Keratinocyte (primary cell): Measurements from ENCODE around the gene RNF175. TPM values are rescaled to one million over a fixed set of nuclear protein-coding genes. Genes with fewer than 3 reads are reported as not detected.

Experiments used
- DNase-seq: peaks from one replicate; pipeline ENCODE4 v3.0.0-alpha.2; 2011; ENCODE audit warnings: low read depth, missing footprints, low spot score
- FAIRE-seq: peaks from 2 replicates; lab custom pipeline; 2011; peaks lifted over from hg19 to GRCh38; lab: Jason Lieb, UNC
- H2AFZ ChIP-seq: 2 replicates; pipeline ENCODE4 v1.6.0; 2012; ENCODE audit warnings: low read length, control low read depth, inconsistent platforms; ENCODE audit not compliant: control insufficient read depth
- H3K27ac ChIP-seq: 2 replicates; pipeline ENCODE4 v1.5.1; 2011; ENCODE audit warnings: low read length; ENCODE audit not compliant: control insufficient read depth, insufficient read depth
- H3K27me3 ChIP-seq: 3 replicates; pipeline ENCODE4 v1.6.0; 2011; ENCODE audit warnings: low read length; ENCODE audit not compliant: control insufficient read depth, insufficient read depth; ENCODE audit errors: extremely low read depth
- H3K36me3 ChIP-seq, 2 experiments: 2 replicates in 1 of 2; 3 replicates in 1 of 2; pipeline ENCODE4 v1.5.1; 2011; ENCODE audit warnings: low read length in 2 of 2, mild to moderate bottlenecking in 1 of 2; ENCODE audit not compliant: control insufficient read depth in 2 of 2, insufficient read depth in 2 of 2; ENCODE audit errors: extremely low read depth in 1 of 2
- H3K4me1 ChIP-seq: 3 replicates; pipeline ENCODE4 v1.5.1; 2011; ENCODE audit warnings: low read length; ENCODE audit not compliant: control insufficient read depth, insufficient read depth; ENCODE audit errors: extremely low read depth
- H3K4me2 ChIP-seq: 3 replicates; pipeline ENCODE4 v1.6.0; 2011; ENCODE audit warnings: low read depth, low read length; ENCODE audit not compliant: control insufficient read depth, insufficient read depth; ENCODE audit errors: extremely low read depth
- H3K4me3 ChIP-seq, 3 experiments: fragments of 200-600 bp in 1 of 3; sonication (generic) in 1 of 3; 2 replicates in 2 of 3; 3 replicates in 1 of 3; pipeline ENCODE4 v1.5.1; 2011 to 2016; ENCODE audit warnings: low read length in 3 of 3, mild to moderate bottlenecking in 3 of 3, control low read depth in 2 of 3, inconsistent platforms in 1 of 3, low read depth in 1 of 3, mixed read lengths in 1 of 3, mixed run types in 1 of 3, moderate library complexity in 1 of 3; ENCODE audit not compliant: control insufficient read depth in 2 of 3, insufficient read depth in 2 of 3; ENCODE audit errors: extremely low read depth in 1 of 3
- H3K79me2 ChIP-seq: 2 replicates; pipeline ENCODE4 v1.6.0; 2012; ENCODE audit warnings: low read length; ENCODE audit not compliant: control insufficient read depth, insufficient read depth
- H3K9ac ChIP-seq: 3 replicates; pipeline ENCODE4 v1.6.0; 2011; ENCODE audit warnings: low read length; ENCODE audit not compliant: control insufficient read depth, insufficient read depth; ENCODE audit errors: extremely low read depth
- H3K9me1 ChIP-seq: 3 replicates; pipeline ENCODE4 v1.6.0; 2011; ENCODE audit warnings: low read length; ENCODE audit not compliant: control insufficient read depth, insufficient read depth; ENCODE audit errors: extremely low read depth
- H3K9me3 ChIP-seq: 2 replicates; pipeline ENCODE4 v1.5.1; 2012; ENCODE audit warnings: low read depth, low read length; ENCODE audit not compliant: control insufficient read depth
- H4K20me1 ChIP-seq: 3 replicates; pipeline ENCODE4 v1.6.0; 2011; ENCODE audit warnings: low read length; ENCODE audit not compliant: control insufficient read depth, insufficient read depth; ENCODE audit errors: extremely low read depth
- CTCF ChIP-seq, 3 experiments: IDR thresholded peaks in 1 of 3; conservative IDR thresholded peaks in 1 of 3; optimal IDR thresholded peaks in 1 of 3; 2 replicates in 2 of 3; 3 replicates in 1 of 3; pipeline versions ENCODE3 to v1.5.1; 2011; ENCODE audit warnings: low read length in 3 of 3, mild to moderate bottlenecking in 3 of 3, moderate library complexity in 2 of 3, control low read depth in 1 of 3, inconsistent platforms in 1 of 3; ENCODE audit not compliant: insufficient read depth in 2 of 3; ENCODE audit errors: extremely low read depth in 1 of 3
- EZH2 ChIP-seq: IDR thresholded peaks from one replicate; pipeline ENCODE4 v1.6.1; 2012; ENCODE audit warnings: inconsistent platforms, mild to moderate bottlenecking, low read length, moderate library complexity
- dilution Hi-C: fragments of 300-500 bp; cut with MboI; formaldehyde crosslinking; loops from one replicate; pipeline ENCODE4 v1.7.0; 2020; ENCODE audit warnings: low sequenced_read_pairs; ENCODE audit not compliant: extremely low pct_ligation_motif_present
- polyA plus RNA-seq, 5 experiments: library from polyadenylated mRNA; depleted of rRNA in 3 of 5; stranded (reverse) in 3 of 5; stranded (forward) in 1 of 5; unstranded in 1 of 5; fragments of >200 nt; gene quantifications; 1 replicate in 1 of 5; 2 replicates in 3 of 5; 3 replicates in 1 of 5; pipeline versions ENCODE4 v1.2.1 to v1.2.3, GENCODE V29; 2011 to 2012; ENCODE audit warnings: missing spikeins in 2 of 5, low read depth in 1 of 5, low replicate concordance in 1 of 5

The RNF175 gene
- polyA plus RNA-seq, 1 donor (not counting 4 experiments of a cell fraction or from before 2014, with no cell fraction given), result not detected

GRCh38 chr4:153785910-153786721, 26.3 kb upstream of the RNF175 start:
- FAIRE-seq (no peak), DNase-seq (no peak)
- peaks cover 56% of the 10 kb centered on the region for H3K27me3 ChIP-seq
- no peaks in the 10 kb centered on the region for H3K36me3 ChIP-seq
- dilution Hi-C loops, result no loop called here
- no peak overlapping the region for H3K4me3 ChIP-seq
- TF ChIP-seq CTCF (optimal IDR thresholded peaks at IDR 0.05 in 1 of 3, IDR thresholded peaks at IDR 0.05 in 1 of 3, conservative IDR thresholded peaks at IDR 0.05 in 1 of 3; ENCODE audit: extremely low read depth in 1 of 3, insufficient read depth in 2 of 3, low read length in 3 of 3), result peak in 2 of 3 experiments; percentile 38 to 47
- no peak for TF ChIP-seq EZH2
- no peak overlapping the region for H3K9ac ChIP-seq
- peaks cover 2% of the 10 kb centered on the region for H4K20me1 ChIP-seq
- H3K9me3 ChIP-seq, result no peaks in the 10 kb centered on the region
- peaks cover 3% of the 10 kb centered on the region for H3K4me1 ChIP-seq
- no peak overlapping the region for H2AFZ ChIP-seq
- no peaks in the 10 kb centered on the region for H3K79me2 ChIP-seq
- H3K4me2 ChIP-seq, result no peak overlapping the region
- H3K9me1 ChIP-seq, result no peaks in the 10 kb centered on the region
- H3K27ac ChIP-seq, result no peak overlapping the region

- H3K27me3 ChIP-seq, result peaks cover 44% of the 10 kb centered on the region
- no peak for FAIRE-seq
These were observed 24.4 kb upstream of the RNF175 start for GRCh38 chr4:153784166-153784699.

More at GRCh38 chr4:153784166-153784699, 24.4 kb upstream of the RNF175 start:
- Histone ChIP-seq H3K27ac (no peak overlapping the region), H3K9me1 (no peaks in the 10 kb centered on the region), H3K9me3 (no peaks in the 10 kb centered on the region), H2AFZ (no peak overlapping the region), H4K20me1 (peaks cover 2% of the 10 kb centered on the region), H3K4me2 (no peak overlapping the region), H3K9ac (no peak overlapping the region), H3K79me2 (no peaks in the 10 kb centered on the region), H3K4me3 (no peak overlapping the region), H3K4me1 (peaks cover 2% of the 10 kb centered on the region), H3K36me3 (no peaks in the 10 kb centered on the region)
- dilution Hi-C loops, result no loop called here
- no peak for TF ChIP-seq EZH2
- no peak for TF ChIP-seq CTCF (optimal IDR thresholded peaks at IDR 0.05 in 1 of 3, IDR thresholded peaks at IDR 0.05 in 1 of 3, conservative IDR thresholded peaks at IDR 0.05 in 1 of 3; ENCODE audit: extremely low read depth in 1 of 3, insufficient read depth in 2 of 3, low read length in 3 of 3)
- no peak for DNase-seq
